A549 (cell line): Measurements from ENCODE around the gene TNRC6A. TPM values are rescaled to one million over a fixed set of nuclear protein-coding genes. Genes with fewer than 3 reads are reported as not detected.

ENCODE experiments used
- ATAC-seq, 2 experiments: fragments of 200-7000 bp in 1 of 2; fragments of >200 bp in 1 of 2; cut with Nextera tagmentation in 1 of 2; cut with Tn5 transposase in 1 of 2; 3 replicates each; pipeline versions ENCODE4 v1.8.0 to v1.9.1; 2018 to 2020; ENCODE audit warnings: mild to moderate bottlenecking in 1 of 2, moderate library complexity in 1 of 2
- CTCF ChIA-PET: fragments of 300-600 bp; sonication (Branson Sonifier 250); formaldehyde crosslinking; extraction: SDS; loops from one replicate; lab custom pipeline; 2021; ENCODE audit warnings: antibody characterized with exemption, inconsistent platforms; lab: Yijun Ruan, JAX
- POLR2A ChIA-PET: fragments of 350-600 bp; formaldehyde crosslinking; extraction: SDS; loops from one replicate; lab custom pipeline; 2021; ENCODE audit warnings: antibody characterized with exemption, inconsistent platforms; lab: Yijun Ruan, JAX
- DNase-seq, 2 experiments: peaks; one replicate each; pipeline versions ENCODE4 v3.0.0 to v3.0.0-alpha.2; 2011 to 2016; ENCODE audit warnings: low read depth in 1 of 2, low spot score in 1 of 2
- FAIRE-seq: peaks from 2 replicates; lab custom pipeline; 2011; peaks lifted over from hg19 to GRCh38; lab: Jason Lieb, UNC
- H3K27ac ChIP-seq, 2 experiments: fragments of >200 bp; sonication (Bioruptor Twin); formaldehyde crosslinking; 3 replicates each; pipeline ENCODE4 v1.5.1; 2016 to 2017
- H3K4me1 ChIP-seq: fragments of >200 bp; sonication (Bioruptor Twin); formaldehyde crosslinking; 3 replicates; pipeline ENCODE4 v1.6.1; 2016
- H3K4me2 ChIP-seq: fragments of >200 bp; sonication (Bioruptor Twin); formaldehyde crosslinking; 3 replicates; pipeline ENCODE4 v1.6.1; 2016
- H3K4me3 ChIP-seq: fragments of >200 bp; sonication (Bioruptor Twin); formaldehyde crosslinking; 3 replicates; pipeline ENCODE4 v1.5.1; 2016
- H3K9me3 ChIP-seq: fragments of >200 bp; sonication (Bioruptor Twin); formaldehyde crosslinking; 3 replicates; pipeline ENCODE4 v1.6.1; 2016
- ATOH8 ChIP-seq: fragments of 250-450 bp; sonication (Bioruptor Pico); IDR thresholded peaks from 2 replicates; pipeline ENCODE4 v1.5.0; 2020; ENCODE audit warnings: low read depth, mild to moderate bottlenecking, moderate library complexity
- BCL3 ChIP-seq: fragments of >200 bp; sonication (Bioruptor Twin); formaldehyde crosslinking; IDR thresholded peaks from 3 replicates; pipeline ENCODE4 v1.6.1; 2016
- CEBPB ChIP-seq, 2 experiments: fragments of >200 bp in 1 of 2; sonication (Bioruptor Twin) in 1 of 2; formaldehyde crosslinking in 1 of 2; IDR thresholded peaks; 2 replicates each; pipeline ENCODE4 v1.6.1; 2012 to 2016
- CHD2 ChIP-seq: fragments of 150-350 bp; IDR thresholded peaks from 2 replicates; pipeline ENCODE4 v1.6.1; 2014; ENCODE audit warnings: low read length; ENCODE audit not compliant: partially characterized antibody
- EHF ChIP-seq: fragments of 250-450 bp; sonication (Bioruptor Pico); IDR thresholded peaks from 2 replicates; pipeline ENCODE4 v1.5.0; 2020; ENCODE audit warnings: mild to moderate bottlenecking
- ESRRA ChIP-seq: fragments of 150-350 bp; IDR thresholded peaks from 2 replicates; pipeline ENCODE4 v1.6.1; 2014; ENCODE audit warnings: mild to moderate bottlenecking, low read length, borderline replicate concordance
- GATA3 ChIP-seq: IDR thresholded peaks from 2 replicates; pipeline ENCODE4 v1.6.1; 2012; ENCODE audit warnings: borderline replicate concordance
- HDAC2 ChIP-seq: fragments of 200-600 bp; sonication (generic); IDR thresholded peaks from 2 replicates; pipeline ENCODE4 v1.6.1; 2016
- HES2 ChIP-seq: fragments of >200 bp; sonication (Bioruptor Twin); formaldehyde crosslinking; IDR thresholded peaks from 2 replicates; pipeline ENCODE4 v1.6.1; 2016
- HOXB5 ChIP-seq: fragments of 250-450 bp; sonication (Bioruptor Pico); IDR thresholded peaks from 2 replicates; pipeline ENCODE4 v1.5.0; 2020; ENCODE audit warnings: mild to moderate bottlenecking, moderate library complexity
- JUN ChIP-seq, 2 experiments: fragments of >200 bp; sonication (Bioruptor Twin); formaldehyde crosslinking; IDR thresholded peaks; 2 replicates in 1 of 2; 3 replicates in 1 of 2; pipeline ENCODE4 v1.6.1; 2016 to 2017
- JUNB ChIP-seq: fragments of >200 bp; sonication (Bioruptor Twin); formaldehyde crosslinking; IDR thresholded peaks from 2 replicates; pipeline ENCODE4 v1.6.1; 2016
- KDM1A ChIP-seq: fragments of 200-600 bp; sonication (generic); IDR thresholded peaks from 2 replicates; pipeline ENCODE4 v1.6.1; 2016; ENCODE audit warnings: low read depth, mild to moderate bottlenecking
- MAX ChIP-seq: IDR thresholded peaks from 2 replicates; pipeline ENCODE4 v1.6.1; 2012
- MYC ChIP-seq: IDR thresholded peaks from 2 replicates; pipeline ENCODE4 v1.6.1; 2012; ENCODE audit warnings: mild to moderate bottlenecking, inconsistent platforms, low read length, improper control_type of control experiment, borderline replicate concordance
- NPAS2 ChIP-seq: fragments of 250-450 bp; sonication (Bioruptor Pico); IDR thresholded peaks from 2 replicates; pipeline ENCODE4 v1.8.0; 2022; ENCODE audit warnings: mild to moderate bottlenecking, moderate library complexity, borderline replicate concordance
- PBX3 ChIP-seq: IDR thresholded peaks from 2 replicates; pipeline ENCODE4 v1.6.1; 2012
- POLR2AphosphoS2 ChIP-seq: conservative IDR thresholded peaks from 2 replicates; pipeline ENCODE4 v1.6.1; 2012; ENCODE audit warnings: low read length, improper control_type of control experiment, inconsistent platforms
- RARB ChIP-seq: fragments of 250-450 bp; sonication (Bioruptor Pico); IDR thresholded peaks from 2 replicates; pipeline ENCODE4 v1.8.0; 2021; ENCODE audit warnings: mild to moderate bottlenecking, moderate library complexity
- REST ChIP-seq: fragments of 200-600 bp; sonication (generic); IDR thresholded peaks from 2 replicates; pipeline ENCODE4 v1.6.1; 2016; ENCODE audit warnings: antibody characterized with exemption, mild to moderate bottlenecking, moderate library complexity
- RNF2 ChIP-seq: fragments of 200-600 bp; sonication (generic); IDR thresholded peaks from 2 replicates; pipeline ENCODE4 v1.6.1; 2016; ENCODE audit warnings: low read depth, mild to moderate bottlenecking, antibody characterized with exemption, moderate library complexity, borderline replicate concordance
- SMC3 ChIP-seq: fragments of >200 bp; sonication (Bioruptor Twin); formaldehyde crosslinking; IDR thresholded peaks from 3 replicates; pipeline ENCODE4 v1.6.1; 2018; ENCODE audit warnings: inconsistent platforms
- TFCP2L1 ChIP-seq: fragments of 250-450 bp; sonication (Bioruptor Pico); IDR thresholded peaks from 2 replicates; pipeline ENCODE4 v1.5.0; 2021; ENCODE audit warnings: mild to moderate bottlenecking
- TP53 ChIP-seq: fragments of 250-450 bp; sonication (Bioruptor Pico); IDR thresholded peaks from 2 replicates; pipeline ENCODE4 v1.5.0; 2021; ENCODE audit warnings: mild to moderate bottlenecking, moderate library complexity
- USF2 ChIP-seq: fragments of 450-650 bp; IDR thresholded peaks from 2 replicates; pipeline ENCODE4 v1.6.1; 2014; ENCODE audit warnings: antibody characterized with exemption
- ZC3H11A ChIP-seq: fragments of 450-650 bp; IDR thresholded peaks from 2 replicates; pipeline ENCODE4 v1.6.1; 2014; ENCODE audit warnings: antibody characterized with exemption, mild to moderate bottlenecking
- ZFP36 ChIP-seq: fragments of 450-650 bp; IDR thresholded peaks from 2 replicates; pipeline ENCODE4 v1.6.1; 2014; ENCODE audit warnings: borderline replicate concordance; ENCODE audit not compliant: partially characterized antibody
- ZNF302 ChIP-seq: fragments of 250-450 bp; sonication (Bioruptor Pico); IDR thresholded peaks from 2 replicates; pipeline ENCODE4 v1.9.0; 2021; ENCODE audit warnings: inconsistent platforms, mild to moderate bottlenecking, moderate library complexity
- ZSCAN20 ChIP-seq: fragments of 250-450 bp; sonication (Bioruptor Pico); IDR thresholded peaks from 2 replicates; pipeline ENCODE4 v1.8.0; 2022; ENCODE audit warnings: mild to moderate bottlenecking, moderate library complexity
- WGBS: methylation state at CpG from one replicate; pipeline ENCODE4 v1.1.6; 2017; ENCODE audit errors: missing lambda C conversion rate; 5-methylcytosine and 5-hydroxymethylcytosine counted together
- polyA plus RNA-seq, 4 experiments: library from polyadenylated mRNA; depleted of rRNA in 3 of 4; stranded (reverse); fragments of >200 nt; fragmentation: RNase III in 1 of 4; extraction: RNeasy Plus Mini Kit Qiagen cat#74134 plus additional on column Dnase treatment in 1 of 4; gene quantifications; 2 replicates in 3 of 4; 3 replicates in 1 of 4; pipeline ENCODE4 v1.2.3, GENCODE V29; 2011 to 2017

Gene TNRC6A
- polyA plus RNA-seq, 2 of the 4 experiments (the other 2 are of a cell fraction), result 26.7 to 51.6 TPM

- Histone ChIP-seq H3K4me1 (peaks cover 15% of the 10 kb centered on the region), H3K9me3 (no peaks in the 10 kb centered on the region), H3K4me3 (no peak overlapping the region), H3K27ac (no peak overlapping the region), H3K4me2 (no peak overlapping the region)
- FAIRE-seq (no peak), ATAC-seq (no peak), DNase-seq (no peak)
- ChIA-PET POLR2A (no interaction called here), CTCF (interaction anchor here (0.8 to 1.4 kb wide), 3 partner anchors 21 to 198 kb away, joined by 3 to 4 read pairs (median 3); no protein-coding TSS in a partner anchor)
- TF ChIP-seq EHF (CRISPR knock-in tag) (no peak), PBX3 (no peak), SMC3 (no peak), ZC3H11A (no peak), CEBPB (IDR thresholded peaks at IDR 0.05) (no peak), RARB (CRISPR knock-in tag) (no peak), GATA3 (no peak), JUN (IDR thresholded peaks at IDR 0.05) (no peak), BCL3 (no peak), HOXB5 (CRISPR knock-in tag) (no peak), CHD2 (no peak), ZSCAN20 (CRISPR knock-in tag) (no peak), USF2 (no peak), KDM1A (no peak), NPAS2 (CRISPR knock-in tag) (no peak), MYC (no peak)
- WGBS, result 95% methylated on average over 1 of the region's 1 CpG
These were observed 49.2 kb downstream of the TNRC6A start for GRCh38 chr16:24778671-24779070.

- no peak for DNase-seq
- FAIRE-seq, result no peak
- WGBS, result 100% methylated on average over 2 of the region's 2 CpGs
- Histone ChIP-seq H3K9me3 (no peaks in the 10 kb centered on the region), H3K4me3 (no peak overlapping the region), H3K4me2 (no peak overlapping the region), H3K4me1 (peaks cover 3% of the 10 kb centered on the region; the same call in 1 of the 3 replicates), H3K27ac (no peak overlapping the region)
- ChIA-PET POLR2A (no interaction called here), CTCF (interaction anchor here (1.0 kb wide), 1 partner anchor 92 kb away, joined by 3 read pairs; no protein-coding TSS in a partner anchor)
- ATAC-seq, result no peak
- TF ChIP-seq HES2 (no peak), JUNB (no peak), TP53 (CRISPR knock-in tag) (no peak), JUN (IDR thresholded peaks at IDR 0.05) (no peak), POLR2AphosphoS2 (no peak), REST (no peak), ZNF302 (CRISPR knock-in tag) (no peak), ATOH8 (CRISPR knock-in tag) (no peak), SMC3 (no peak), RNF2 (no peak), ZFP36 (no peak), ESRRA (no peak), MAX (no peak), HDAC2 (no peak), TFCP2L1 (CRISPR knock-in tag) (no peak)
These were observed 51.8 kb downstream of the TNRC6A start for GRCh38 chr16:24781256-24781655.
